Astrocyte of the spinal cord (primary cell): Measurements from ENCODE around the gene DMAP1.

Source experiments
- DNase-seq: peaks from one replicate; pipeline ENCODE4 v3.0.0; 2011; ENCODE audit warnings: low read depth, low spot score
- H3K4me3 ChIP-seq: 2 replicates; pipeline ENCODE4 v1.5.1; 2011; ENCODE audit warnings: low read depth, mild to moderate bottlenecking, low read length, moderate library complexity
- CTCF ChIP-seq: IDR thresholded peaks from 2 replicates; pipeline ENCODE4 v1.5.1; 2012; ENCODE audit warnings: low read depth, mild to moderate bottlenecking, low read length, inconsistent platforms
- in situ Hi-C: cut with HindIII; loops from 2 replicates; pipeline ENCODE4 v1.10.0; 2017; ENCODE audit warnings: low sequenced_read_pairs

DMAP1 gene

GRCh38 chr1:44227211-44227610 lies 13.9 kb downstream of the DMAP1 start:
- no peak for DNase-seq
- H3K4me3 ChIP-seq = no peak overlapping the region
- in situ Hi-C loops = no loop called here
- TF ChIP-seq CTCF = no peak

- DNase-seq = no peak
- no peak for TF ChIP-seq CTCF
- in situ Hi-C loops = no loop called here
These were observed 14.9 kb downstream of the DMAP1 start for GRCh38 chr1:44228218-44228617.

GRCh38 chr1:44229435-44230167 lies 16.3 kb downstream of the DMAP1 start:
- DNase-seq = no peak
- in situ Hi-C loops = no loop called here
- H3K4me3 ChIP-seq = no peak overlapping the region
- TF ChIP-seq CTCF = no peak

More at GRCh38 chr1:44228218-44228617, 14.9 kb downstream of the DMAP1 start:
- H3K4me3 ChIP-seq = no peak overlapping the region

- in situ Hi-C loops = no loop called here
- no peak for TF ChIP-seq CTCF
- no peak for DNase-seq
- no peak overlapping the region for H3K4me3 ChIP-seq
These were observed 17.5 kb downstream of the DMAP1 start for GRCh38 chr1:44230796-44231195.

GRCh38 chr1:44233593-44233992 lies 20.3 kb downstream of the DMAP1 start:
- in situ Hi-C loops = no loop called here
- no peak overlapping the region for H3K4me3 ChIP-seq
- DNase-seq = no peak
- no peak for TF ChIP-seq CTCF

GRCh38 chr1:44235808-44236207 lies 22.5 kb downstream of the DMAP1 start:
- in situ Hi-C loops = no loop called here
- DNase-seq = no peak
- TF ChIP-seq CTCF = no peak
- H3K4me3 ChIP-seq = no peak overlapping the region
